BLaER1 treated with 17β-estradiol and CSF1 and Interleukin-3, amounts not matched to agents 10 nM and 100 nM (cell line): ENCODE results near the gene GMDS.
"Not testable (repeated sequence)": the region's sequence is repeated elsewhere in the genome, so short reads cannot be mapped to it uniquely, and the experiment has no call there.

ENCODE experiments used
- H3K27ac ChIP-seq, 11 experiments: shearing (Covaris generic); formaldehyde crosslinking; 2 replicates each; pipeline ENCODE4 v1.8.1; 2022
- H3K27me3 ChIP-seq, 11 experiments: shearing (Covaris generic); formaldehyde crosslinking; 2 replicates each; pipeline ENCODE4 v1.8.1; 2022
- H3K36me3 ChIP-seq, 11 experiments: shearing (Covaris generic); formaldehyde crosslinking; 2 replicates each; pipeline ENCODE4 v1.8.1; 2022
- H3K4me1 ChIP-seq, 10 experiments: shearing (Covaris generic); formaldehyde crosslinking; 2 replicates each; pipeline ENCODE4 v1.8.1; 2022
- H3K4me2 ChIP-seq, 11 experiments: shearing (Covaris generic); formaldehyde crosslinking; 2 replicates each; pipeline ENCODE4 v1.8.1; 2022
- H3K4me3 ChIP-seq, 10 experiments: shearing (Covaris generic); formaldehyde crosslinking; 2 replicates each; pipeline ENCODE4 v1.8.1; 2022
- H3K9ac ChIP-seq, 11 experiments: shearing (Covaris generic); formaldehyde crosslinking; 2 replicates each; pipeline ENCODE4 v1.8.1; 2022
- H3K9me3 ChIP-seq, 11 experiments: shearing (Covaris generic); formaldehyde crosslinking; replicated peaks in 1 of 11; 2 replicates each; pipeline ENCODE4 v1.8.1; 2022
- H4K20me1 ChIP-seq, 11 experiments: shearing (Covaris generic); formaldehyde crosslinking; 2 replicates each; pipeline ENCODE4 v1.8.1; 2022
- Cebpa-rat ChIP-seq, 11 experiments: shearing (Covaris generic); IDR thresholded peaks; 2 replicates each; pipeline ENCODE4 v1.8.1; 2022

Gene GMDS

DNA sequence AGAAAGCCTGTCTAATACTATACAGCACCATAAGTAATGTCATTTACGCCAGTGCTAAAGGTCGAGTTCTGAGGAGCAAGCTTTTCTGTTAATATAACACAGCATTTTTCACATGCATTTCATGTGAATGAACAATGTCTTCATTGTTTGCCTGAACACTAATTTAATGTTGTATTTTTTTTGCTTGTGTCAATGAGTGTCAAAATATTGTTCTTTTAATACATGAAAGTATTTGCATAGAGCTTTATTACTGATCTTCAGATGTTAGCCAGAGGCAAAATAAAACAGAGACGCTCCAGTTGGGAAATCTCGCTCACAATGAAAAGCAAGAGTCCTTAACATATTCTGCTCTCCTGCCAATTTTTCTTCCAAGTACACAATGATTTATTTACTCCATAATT lies 483.9 kb downstream of the GMDS start:
- no peaks in the 10 kb centered on the region for H4K20me1 ChIP-seq
- H3K4me2 ChIP-seq = no peak overlapping the region
- H3K9me3 ChIP-seq = no peaks in the 10 kb centered on the region
- no peak overlapping the region for H3K27ac ChIP-seq
- peaks cover 0 to 4% (median 0%) of the 10 kb centered on the region in 11 experiments; a peak in 1 of 22 replicates for H3K36me3 ChIP-seq
- H3K4me3 ChIP-seq = no peak overlapping the region
- H3K27me3 ChIP-seq = no peaks in the 10 kb centered on the region
- H3K4me1 ChIP-seq = no peaks in the 10 kb centered on the region
- no peak for TF ChIP-seq Cebpa-rat (IDR thresholded peaks at IDR 0.05)
- no peak overlapping the region for H3K9ac ChIP-seq

DNA sequence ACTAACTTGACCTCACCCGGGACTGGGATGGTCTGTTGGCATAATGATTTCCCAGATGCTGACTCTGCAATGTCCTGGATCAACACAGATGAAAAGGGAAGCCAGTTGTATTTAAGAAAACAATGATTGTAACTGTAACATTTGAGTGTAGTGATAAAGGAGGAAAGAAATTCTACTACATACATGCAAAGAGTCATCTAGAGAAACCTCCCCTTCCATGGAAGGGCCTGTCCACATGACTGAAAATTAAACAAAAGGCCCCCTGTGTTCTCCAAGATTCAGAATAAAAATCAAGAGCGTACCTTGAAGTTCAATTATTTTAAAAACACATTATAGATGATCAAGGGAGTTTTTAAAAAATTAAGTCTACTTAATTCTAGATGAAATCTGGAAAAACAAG lies 484.5 kb downstream of the GMDS start:
- H3K9ac ChIP-seq = no peak overlapping the region
- no peaks in the 10 kb centered on the region for H3K9me3 ChIP-seq
- no peak overlapping the region for H3K4me3 ChIP-seq
- TF ChIP-seq Cebpa-rat (IDR thresholded peaks at IDR 0.05) = no peak
- no peak overlapping the region for H3K4me2 ChIP-seq
- H3K27me3 ChIP-seq = no peaks in the 10 kb centered on the region
- no peak overlapping the region for H3K27ac ChIP-seq
- no peaks in the 10 kb centered on the region for H4K20me1 ChIP-seq
- H3K36me3 ChIP-seq = peaks cover 0 to 4% (median 0%) of the 10 kb centered on the region in 11 experiments; a peak in 1 of 22 replicates
- no peaks in the 10 kb centered on the region for H3K4me1 ChIP-seq

- H3K9me3 ChIP-seq = no peaks in the 10 kb centered on the region
- H3K4me2 ChIP-seq = no peak overlapping the region
Observed at GRCh38 chr6:1759870-1760269, 485.5 kb downstream of the GMDS start.

DNA sequence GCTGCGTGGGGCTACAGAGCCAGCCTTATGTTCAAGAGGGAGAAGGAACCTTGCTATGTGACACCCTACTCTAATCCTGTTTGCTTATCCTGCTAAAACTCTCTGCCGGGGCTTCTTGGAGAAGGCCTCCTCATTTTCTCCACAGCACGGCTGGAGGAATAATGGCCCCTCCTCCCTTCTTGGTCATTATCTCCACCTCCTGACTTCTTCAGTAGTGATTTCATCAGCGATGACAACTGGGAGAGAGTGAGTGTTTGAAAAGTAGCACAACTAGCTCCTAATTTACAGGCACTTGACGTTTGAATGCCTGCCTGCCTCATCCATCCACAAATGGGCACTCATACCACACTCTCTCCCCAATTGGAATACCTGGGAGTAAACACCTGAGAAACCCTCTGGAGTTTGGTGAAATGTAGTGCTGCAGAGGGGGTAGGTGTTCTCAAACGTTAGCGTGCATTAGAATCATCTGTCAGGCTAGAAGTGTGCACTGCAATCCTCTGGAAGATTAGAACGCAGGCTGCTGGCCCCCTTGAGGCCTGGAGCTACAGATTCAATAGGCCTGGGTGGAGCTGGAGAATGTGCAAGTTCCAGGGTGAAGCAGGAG lies 487.2 kb downstream of the GMDS start:
- no peak overlapping the region for H3K9ac ChIP-seq
- H3K4me2 ChIP-seq = no peak overlapping the region
- H3K27ac ChIP-seq = no peak overlapping the region
- H3K36me3 ChIP-seq = peaks cover 0 to 4% (median 0%) of the 10 kb centered on the region in 11 experiments; a peak in 1 of 22 replicates
- peaks cover 0 to 8% (median 4%) of the 10 kb centered on the region in 11 experiments; a peak in 11 of 22 replicates for H3K9me3 ChIP-seq
- H3K4me1 ChIP-seq = no peaks in the 10 kb centered on the region
- H4K20me1 ChIP-seq = no peaks in the 10 kb centered on the region
- no peaks in the 10 kb centered on the region for H3K27me3 ChIP-seq
- TF ChIP-seq Cebpa-rat (IDR thresholded peaks at IDR 0.05) = no peak
- no peak overlapping the region for H3K4me3 ChIP-seq

More at GRCh38 chr6:1759870-1760269, 485.5 kb downstream of the GMDS start:
- Histone ChIP-seq H3K4me3 (no peak overlapping the region), H3K27ac (no peak overlapping the region), H3K9ac (no peak overlapping the region), H3K27me3 (no peaks in the 10 kb centered on the region), H4K20me1 (no peaks in the 10 kb centered on the region), H3K36me3 (peaks cover 0 to 4% (median 0%) of the 10 kb centered on the region in 11 experiments; a peak in 1 of 22 replicates), H3K4me1 (no peaks in the 10 kb centered on the region)
- TF ChIP-seq Cebpa-rat (IDR thresholded peaks at IDR 0.05) = no peak

DNA sequence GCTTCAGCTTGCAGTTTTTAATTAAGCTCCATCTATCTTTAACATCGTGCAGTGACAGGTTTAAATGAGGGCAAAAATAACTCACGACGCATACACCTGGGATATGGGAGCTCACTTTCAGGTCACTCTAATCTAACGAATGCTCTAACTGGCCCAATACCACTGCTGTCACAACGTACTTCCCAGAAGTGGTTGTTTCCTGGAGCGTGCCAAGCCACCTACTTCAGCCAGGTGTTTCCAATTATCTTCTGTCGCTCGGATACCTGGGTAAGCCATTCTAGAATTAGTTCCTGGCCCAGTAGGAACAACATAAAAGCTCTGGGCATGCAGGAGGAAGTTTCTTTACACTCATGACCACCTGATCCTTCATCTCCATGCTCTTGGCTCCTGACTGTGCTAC lies 488.3 kb downstream of the GMDS start:
- Histone ChIP-seq H3K27me3 (no peaks in the 10 kb centered on the region), H3K36me3 (peaks cover 0 to 4% (median 0%) of the 10 kb centered on the region in 11 experiments; a peak in 1 of 22 replicates), H3K4me2 (no peak overlapping the region), H4K20me1 (no peaks in the 10 kb centered on the region), H3K9ac (no peak overlapping the region), H3K4me3 (no peak overlapping the region), H3K27ac (no peak overlapping the region), H3K9me3 (peaks cover 0 to 18% (median 11%) of the 10 kb centered on the region in 11 experiments; a peak in 19 of 22 replicates), H3K4me1 (no peaks in the 10 kb centered on the region)
- no peak for TF ChIP-seq Cebpa-rat (IDR thresholded peaks at IDR 0.05)

- Histone ChIP-seq H3K9ac (no peak overlapping the region), H3K4me2 (no peak overlapping the region), H3K27me3 (no peaks in the 10 kb centered on the region), H3K4me1 (no peaks in the 10 kb centered on the region), H3K36me3 (peaks cover 0 to 4% (median 0%) of the 10 kb centered on the region in 11 experiments; a peak in 1 of 22 replicates), H3K9me3 (peaks cover 0 to 21% (median 13%) of the 10 kb centered on the region in 11 experiments; a peak in 19 of 22 replicates), H3K27ac (no peak overlapping the region), H3K4me3 (no peak overlapping the region), H4K20me1 (no peaks in the 10 kb centered on the region)
- no peak for TF ChIP-seq Cebpa-rat (IDR thresholded peaks at IDR 0.05)
Observed at GRCh38 chr6:1756472-1757129, 488.8 kb downstream of the GMDS start.

- Histone ChIP-seq H3K9me3 (peaks cover 0 to 37% (median 21%) of the 10 kb centered on the region in 11 experiments; a peak in 21 of 22 replicates), H3K4me2 (peak overlapping the region in 2 of 11 experiments; percentile 15 to 49; a peak in 2 of 22 replicates), H3K4me1 (peaks cover 3 to 20% (median 12%) of the 10 kb centered on the region in 10 experiments; a peak in 18 of 20 replicates)
- H3K36me3 ChIP-seq, H3K4me3 ChIP-seq, H3K27ac ChIP-seq, H3K9ac ChIP-seq, H4K20me1 ChIP-seq, H3K27me3 ChIP-seq: not testable (repeated sequence)
Observed at GRCh38 chr6:1751063-1751462, 494.3 kb downstream of the GMDS start.

GRCh38 chr6:1749041-1749440 lies 496.4 kb downstream of the GMDS start:
- Histone ChIP-seq H3K27ac (no peak overlapping the region), H3K27me3 (no peaks in the 10 kb centered on the region), H3K9me3 (peaks cover 0 to 37% (median 21%) of the 10 kb centered on the region in 11 experiments; a peak in 21 of 22 replicates), H3K36me3 (no peaks in the 10 kb centered on the region), H3K4me2 (no peak overlapping the region), H3K9ac (no peak overlapping the region), H3K4me1 (peaks cover 7 to 35% (median 21%) of the 10 kb centered on the region in 10 experiments; a peak in 18 of 20 replicates), H4K20me1 (no peaks in the 10 kb centered on the region), H3K4me3 (no peak overlapping the region)
- TF ChIP-seq Cebpa-rat (IDR thresholded peaks at IDR 0.05) = no peak

DNA sequence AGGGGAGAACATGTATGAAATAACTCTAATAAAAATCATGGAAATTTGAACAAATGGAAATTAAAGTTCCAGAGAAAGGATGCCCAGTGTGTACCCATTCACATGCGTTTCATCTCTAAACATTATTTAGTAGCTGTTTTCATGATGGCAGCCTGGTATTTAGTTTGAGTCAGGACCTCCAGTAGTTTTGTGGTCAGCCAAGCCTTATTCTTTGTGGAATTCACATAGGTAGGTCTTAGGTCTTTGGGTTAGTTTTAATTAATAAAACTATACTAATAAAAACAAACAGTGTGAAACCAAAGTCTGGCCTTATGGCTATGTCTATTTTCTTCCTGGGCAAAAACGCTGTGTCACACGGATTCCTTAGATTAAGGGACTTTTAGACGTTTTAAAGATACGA lies 497.9 kb downstream of the GMDS start:
- no peaks in the 10 kb centered on the region for H4K20me1 ChIP-seq
- no peak for TF ChIP-seq Cebpa-rat (IDR thresholded peaks at IDR 0.05)
- peaks cover 0 to 24% (median 12%) of the 10 kb centered on the region in 11 experiments; a peak in 18 of 22 replicates for H3K9me3 ChIP-seq
- H3K4me1 ChIP-seq = peaks cover 7 to 35% (median 21%) of the 10 kb centered on the region in 10 experiments; a peak in 18 of 20 replicates
- H3K9ac ChIP-seq = no peak overlapping the region
- no peak overlapping the region for H3K27ac ChIP-seq
- no peaks in the 10 kb centered on the region for H3K27me3 ChIP-seq
- no peaks in the 10 kb centered on the region for H3K36me3 ChIP-seq
- H3K4me3 ChIP-seq = no peak overlapping the region
- peak overlapping the region in 1 of 11 experiments; percentile 78; a peak in 2 of 22 replicates for H3K4me2 ChIP-seq
